Measurements from ENCODE around the gene KRT24.

DNA sequence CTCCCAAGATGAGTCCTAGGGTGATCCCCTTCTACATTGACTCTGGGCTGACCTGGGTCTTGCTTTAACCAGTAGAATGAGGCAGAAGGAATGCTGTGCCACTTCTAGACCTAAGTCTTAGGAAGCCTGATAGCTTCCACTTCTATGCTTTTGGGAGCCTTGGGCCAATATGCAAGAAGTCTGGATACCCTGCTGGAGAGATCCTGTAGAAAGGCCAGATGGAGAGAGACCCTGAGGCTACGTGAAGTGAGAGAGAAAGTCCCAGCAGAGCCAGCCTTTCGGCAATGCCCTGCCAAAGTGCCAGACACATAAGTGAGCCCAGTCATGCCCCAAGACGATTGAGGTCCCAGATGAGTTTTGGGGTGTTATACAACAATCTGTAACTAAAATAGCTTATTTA is 40.3 kb downstream of the KRT24 start:
- TF ChIP-seq ZNF274 (IDR thresholded peaks at IDR 0.05; ENCODE audit: low read depth, low read length): no peak
- no peak for TF ChIP-seq YY1 (IDR thresholded peaks at IDR 0.05; ENCODE audit: insufficient read depth, insufficient read length)

Measured in NT2/D1 (cell line).